Left lobe of liver (tissue), 2 donors: ENCODE measurements around the gene PALD1. TPM values are rescaled to one million over a fixed set of nuclear protein-coding genes. Genes with fewer than 3 reads are reported as not detected.

ENCODE experiments used
- ATAC-seq: fragments of 200-7000 bp; cut with Tn5 transposase; one replicate; pipeline ENCODE4 v1.9.1; 2020; ENCODE audit warnings: mild to moderate bottlenecking, moderate library complexity
- DNase-seq: peaks from one replicate; pipeline ENCODE4 v3.0.0-alpha.2; 2020; ENCODE audit warnings: low spot score
- total RNA-seq: library from RNA; stranded (reverse); gene quantifications from one replicate; pipeline ENCODE4 v1.2.1, GENCODE V29; 2021
- donor health status: DM: no; HTN: no; CAD: no; lungs with moderate emphysema.
- donor health status: DM: no; HTN: yes; CAD: no.

The PALD1 gene
- total RNA-seq, 1 donor from 2014 or later = 1.1 TPM

DNA sequence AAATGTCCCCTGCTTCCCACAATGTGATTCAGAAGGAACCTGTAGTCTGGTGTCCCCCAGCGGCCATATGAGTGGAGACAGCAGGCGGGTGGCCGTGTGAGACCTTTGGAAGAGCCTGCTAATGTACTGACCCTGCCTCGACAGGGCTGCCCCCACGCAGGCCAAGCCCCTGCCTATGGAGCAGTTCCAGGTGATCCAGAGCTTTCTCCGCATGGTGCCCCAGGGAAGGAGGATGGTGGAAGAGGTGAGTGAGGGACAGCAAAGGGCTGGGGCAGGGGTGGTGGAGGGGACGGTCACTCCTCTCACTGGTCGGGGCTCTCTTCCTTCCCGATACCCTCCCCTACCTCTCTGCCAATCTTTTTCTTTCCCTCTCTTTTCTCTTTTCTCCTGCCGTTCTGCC lies 55.7 kb downstream of the PALD1 start:
- no peak for DNase-seq
- no peak for ATAC-seq

DNA sequence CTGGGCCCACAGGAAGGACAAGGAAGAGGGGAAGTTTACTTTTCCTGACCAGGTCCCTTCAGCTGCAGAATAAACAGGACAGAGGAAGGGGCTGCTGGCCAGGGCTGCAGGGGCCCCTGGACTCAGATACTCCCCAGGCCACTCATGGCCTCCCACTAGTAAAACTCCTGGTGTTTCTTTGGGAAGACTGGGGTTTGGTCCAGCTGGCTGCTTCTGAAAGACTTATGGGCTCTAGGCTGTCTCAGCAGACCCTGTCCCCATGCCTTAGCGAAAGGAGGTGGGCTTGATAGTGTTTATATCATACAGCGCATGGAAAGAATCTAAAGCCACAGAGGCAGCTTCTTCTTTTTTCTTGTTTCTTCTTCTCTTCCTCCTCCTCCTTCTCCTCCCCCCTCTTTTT lies 56.4 kb downstream of the PALD1 start:
- DNase-seq = no peak
- ATAC-seq = no peak

DNA sequence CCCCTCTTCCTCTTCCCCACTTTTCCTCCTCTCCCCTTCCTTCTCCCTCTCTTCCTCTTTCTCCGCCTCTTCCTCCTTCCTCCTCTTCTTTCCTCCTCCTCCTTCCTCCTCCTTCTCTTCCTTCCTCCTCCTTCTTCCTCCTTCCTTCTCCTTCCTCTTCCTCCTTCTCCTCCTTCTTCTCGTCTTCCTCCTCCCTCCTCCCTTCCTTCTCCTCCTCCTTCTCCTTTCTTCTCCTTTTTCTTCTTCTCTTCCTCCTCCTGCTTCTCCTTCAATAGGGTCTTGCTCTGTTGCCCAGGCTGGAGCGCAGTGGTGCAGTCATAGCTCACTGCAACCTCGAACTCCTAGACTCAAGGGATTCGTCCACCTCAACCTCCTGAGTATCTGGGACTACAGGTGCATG lies 56.9 kb downstream of the PALD1 start:
- ATAC-seq (no peak), DNase-seq (no peak)

DNA sequence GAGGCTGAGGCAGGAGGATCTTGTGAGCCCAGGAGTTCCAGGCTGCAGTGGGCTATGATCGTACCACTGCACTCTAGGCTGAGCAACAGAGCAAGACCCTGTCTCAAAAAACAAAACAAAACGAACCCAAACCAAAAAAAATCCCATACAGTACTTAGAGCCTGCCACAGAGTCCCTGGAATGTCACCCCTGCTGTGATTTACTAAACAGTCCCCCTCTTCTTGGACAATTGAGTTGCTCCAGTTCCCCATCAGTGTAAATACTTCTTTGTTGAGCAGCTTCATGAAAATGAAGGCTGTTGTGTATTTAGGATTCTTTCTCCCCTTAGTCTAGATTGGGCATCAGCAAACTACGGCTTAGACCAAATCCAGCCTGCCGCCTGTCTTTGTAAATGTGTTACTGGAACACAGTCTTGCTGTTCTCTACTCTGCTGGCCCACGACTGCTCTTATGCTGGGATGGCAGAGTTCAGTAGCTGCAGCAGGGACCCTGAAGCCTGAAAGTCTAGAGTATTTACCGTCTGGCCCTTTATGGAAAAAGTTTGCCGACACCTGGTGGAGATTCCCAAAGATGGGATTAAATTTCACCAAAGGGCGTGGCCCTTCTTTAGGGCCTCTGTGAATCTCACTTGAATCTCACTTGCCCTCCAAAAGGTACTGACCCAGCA lies 57.8 kb downstream of the PALD1 start:
- ATAC-seq = no peak
- DNase-seq = no peak

DNA sequence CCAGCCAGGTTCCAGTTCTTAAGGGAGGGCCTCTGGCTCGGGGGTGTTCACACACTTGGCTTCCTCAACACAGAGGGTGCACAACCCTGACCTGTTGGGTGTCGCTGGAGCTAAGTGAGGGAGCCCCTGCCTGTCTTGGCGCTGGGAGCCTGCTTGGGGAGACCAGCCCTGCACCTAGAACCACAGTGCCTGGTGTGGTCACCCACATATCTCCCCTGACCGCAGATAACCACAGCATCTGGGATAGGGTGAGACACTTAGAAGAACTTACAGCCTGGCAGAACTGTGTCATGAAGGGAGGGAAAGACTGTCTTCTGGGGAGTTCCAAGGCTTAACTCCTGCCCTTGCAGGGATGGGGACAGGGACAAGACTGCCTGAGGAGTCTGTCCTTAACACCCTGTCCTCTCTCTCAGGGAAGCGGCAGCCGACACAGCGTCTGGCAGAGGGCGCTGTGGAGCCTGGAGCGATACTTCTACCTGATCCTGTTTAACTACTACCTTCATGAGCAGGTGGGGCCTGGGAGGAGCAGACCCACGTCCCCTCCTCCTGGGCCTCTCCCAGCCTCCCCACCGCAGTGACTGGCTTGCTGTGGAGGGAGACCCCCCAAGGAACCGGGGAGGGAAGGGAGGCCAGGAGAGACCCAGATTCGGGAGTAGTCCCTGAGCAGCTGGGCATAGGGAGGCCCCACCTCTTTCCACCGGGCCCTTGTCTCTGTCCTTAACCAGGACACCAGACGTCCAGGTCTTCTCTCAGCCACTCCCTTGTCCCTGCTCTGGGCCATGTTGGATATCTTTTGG lies 59.0 kb downstream of the PALD1 start:
- peak; percentile 7 for ATAC-seq
- no peak for DNase-seq

DNA sequence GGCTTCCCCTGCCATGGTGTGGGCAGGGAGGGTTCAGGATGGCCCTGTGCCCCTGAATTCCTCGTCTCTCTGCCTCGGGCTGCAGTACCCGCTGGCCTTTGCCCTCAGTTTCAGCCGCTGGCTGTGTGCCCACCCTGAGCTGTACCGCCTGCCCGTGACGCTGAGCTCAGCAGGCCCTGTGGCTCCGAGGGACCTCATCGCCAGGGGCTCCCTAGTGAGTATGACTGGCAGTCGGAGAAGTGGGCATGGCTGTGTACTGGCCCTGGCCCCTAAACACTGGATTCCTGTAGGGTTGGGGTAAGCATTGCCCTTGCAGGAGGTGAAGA lies 59.6 kb downstream of the PALD1 start:
- peak; percentile 88 for ATAC-seq
- DNase-seq = peak; percentile 75

DNA sequence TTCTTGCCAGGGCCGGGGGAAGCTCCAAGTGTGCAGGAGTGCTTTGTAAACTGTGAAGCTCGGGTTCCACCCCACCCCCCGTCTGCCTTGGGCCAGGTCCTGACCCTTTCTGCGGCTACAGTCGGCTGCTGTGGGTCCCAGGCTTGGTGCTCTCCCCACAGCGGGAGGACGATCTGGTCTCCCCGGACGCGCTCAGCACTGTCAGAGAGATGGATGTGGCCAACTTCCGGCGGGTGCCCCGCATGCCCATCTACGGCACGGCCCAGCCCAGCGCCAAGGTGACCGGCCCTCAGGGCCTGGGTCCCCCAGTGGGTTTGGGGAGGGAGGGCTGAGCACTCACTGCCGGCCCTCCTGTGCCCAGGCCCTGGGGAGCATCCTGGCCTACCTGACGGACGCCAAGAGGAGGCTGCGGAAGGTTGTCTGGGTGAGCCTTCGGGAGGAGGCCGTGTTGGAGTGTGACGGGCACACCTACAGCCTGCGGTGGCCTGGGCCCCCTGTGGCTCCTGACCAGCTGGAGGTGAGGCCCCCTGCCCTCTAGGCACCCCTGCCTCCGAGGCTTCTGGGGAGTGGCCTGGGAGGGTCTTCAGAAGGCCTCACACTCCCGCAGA lies 60.3 kb downstream of the PALD1 start:
- no peak for ATAC-seq
- DNase-seq = no peak

DNA sequence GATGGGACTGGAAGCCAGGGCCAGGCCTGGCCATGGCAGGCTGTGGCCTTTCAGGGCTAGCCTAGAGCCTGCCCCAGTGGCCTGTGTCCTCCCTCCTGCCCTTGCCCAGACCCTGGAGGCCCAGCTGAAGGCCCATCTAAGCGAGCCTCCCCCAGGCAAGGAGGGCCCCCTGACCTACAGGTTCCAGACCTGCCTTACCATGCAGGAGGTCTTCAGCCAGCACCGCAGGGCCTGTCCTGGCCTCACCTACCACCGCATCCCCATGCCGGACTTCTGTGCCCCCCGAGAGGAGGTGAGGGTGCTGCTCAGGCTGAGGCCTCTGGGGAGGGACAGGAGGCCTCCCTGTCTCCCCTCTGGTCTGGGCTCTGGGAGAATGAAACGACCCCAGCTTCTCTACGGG lies 60.9 kb downstream of the PALD1 start:
- ATAC-seq = no peak
- DNase-seq = no peak

DNA sequence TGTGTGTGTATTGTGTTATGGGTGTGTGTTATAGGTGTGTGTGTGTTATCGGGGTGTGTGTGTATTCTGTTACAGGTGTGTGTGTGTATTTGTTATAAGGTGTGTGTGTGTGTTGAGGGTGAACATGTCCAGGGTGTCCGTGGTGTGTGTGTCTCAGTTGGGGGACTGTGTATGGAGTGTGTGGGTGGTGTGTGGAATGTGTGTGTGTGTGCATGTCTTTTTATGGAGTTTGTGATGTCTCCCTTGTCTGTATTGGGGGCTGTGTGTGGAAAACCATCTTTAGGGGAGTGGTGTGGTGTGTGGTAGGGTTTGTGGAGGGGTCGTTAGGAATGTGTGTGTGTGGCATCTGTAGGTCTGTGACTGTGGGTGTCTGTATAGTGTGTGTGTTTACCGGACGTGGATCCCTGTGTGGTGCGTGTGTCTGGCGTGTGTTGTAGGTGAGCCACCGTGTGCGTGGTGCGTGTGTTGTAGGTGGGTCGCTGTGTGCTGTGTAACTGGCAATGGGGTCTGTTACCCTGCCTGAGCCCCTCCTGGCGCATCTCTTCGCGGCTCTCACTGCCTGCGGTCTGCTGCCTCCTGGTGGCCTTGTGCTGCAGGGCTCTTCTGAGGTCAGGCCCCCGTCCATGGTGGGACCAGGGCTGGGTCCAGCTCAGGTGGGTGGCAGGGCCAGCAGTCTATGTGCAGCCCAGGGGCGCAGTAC lies 61.7 kb downstream of the PALD1 start:
- ATAC-seq (peak; percentile 41), DNase-seq (no peak)

DNA sequence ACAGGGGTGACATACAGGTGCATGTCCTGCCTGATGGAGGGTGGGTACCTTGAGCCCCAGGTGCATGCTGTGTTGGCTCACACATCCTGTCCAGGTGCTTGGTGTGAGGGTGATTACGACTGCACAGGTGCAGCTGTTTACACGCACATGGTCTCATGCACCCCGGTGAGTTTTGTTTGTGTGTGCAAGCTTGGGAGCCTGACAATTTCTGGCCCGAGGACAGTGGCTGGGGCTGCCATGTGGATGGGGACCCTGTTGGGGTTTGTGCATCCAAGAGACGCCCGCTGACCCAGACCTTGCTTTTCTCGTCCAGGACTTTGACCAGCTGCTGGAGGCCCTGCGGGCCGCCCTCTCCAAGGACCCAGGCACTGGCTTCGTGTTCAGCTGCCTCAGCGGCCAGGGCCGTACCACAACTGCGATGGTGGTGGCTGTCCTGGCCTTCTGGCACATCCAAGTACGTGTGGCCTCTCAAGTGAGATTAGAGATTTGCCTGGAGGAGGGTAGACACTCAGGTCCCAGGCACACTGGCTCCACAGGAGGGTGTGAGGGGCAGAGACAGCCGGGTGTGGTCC lies 62.3 kb downstream of the PALD1 start:
- ATAC-seq = no peak

DNA sequence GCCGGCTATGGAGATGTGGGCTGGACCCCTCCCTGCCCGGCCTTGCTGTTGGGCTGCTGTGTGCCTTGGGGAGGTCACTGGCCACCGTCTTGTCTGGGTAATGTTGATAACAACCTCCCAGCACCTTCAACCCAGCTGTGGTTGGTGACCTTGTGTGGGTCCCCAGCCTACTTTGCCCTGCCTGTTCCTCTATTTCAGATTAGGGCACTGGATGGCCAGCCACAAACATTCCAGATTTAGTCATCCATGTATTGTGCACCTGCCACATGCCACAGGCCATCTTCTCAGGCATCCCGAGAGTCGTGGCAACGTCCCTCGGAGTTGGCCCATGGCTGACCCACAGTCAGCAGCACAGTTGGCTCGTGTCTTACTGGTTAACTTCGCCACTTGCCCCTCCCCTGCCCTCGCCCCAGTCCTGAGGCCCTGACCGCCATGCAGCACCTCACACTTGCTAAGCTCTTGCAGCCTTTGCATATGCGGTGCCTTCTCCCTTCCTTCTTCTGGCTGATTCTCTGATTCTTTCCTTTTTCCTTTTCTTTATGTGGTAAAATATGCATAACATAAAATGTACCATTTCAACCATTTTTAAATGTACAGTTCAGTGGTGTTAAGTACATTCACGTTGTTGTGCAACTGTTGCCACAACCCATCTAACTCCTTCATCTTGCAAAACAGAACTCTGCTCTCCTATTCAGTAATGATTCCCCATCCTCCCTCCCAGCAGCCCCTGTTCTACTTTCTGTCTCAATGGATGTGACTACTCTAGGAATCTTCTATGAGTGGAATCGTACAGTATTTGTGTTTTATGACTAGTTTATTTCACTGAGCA lies 63.4 kb downstream of the PALD1 start:
- DNase-seq (no peak), ATAC-seq (no peak)

More for the DNA sequence above, 62.3 kb downstream of the PALD1 start:
- no peak for DNase-seq

DNA sequence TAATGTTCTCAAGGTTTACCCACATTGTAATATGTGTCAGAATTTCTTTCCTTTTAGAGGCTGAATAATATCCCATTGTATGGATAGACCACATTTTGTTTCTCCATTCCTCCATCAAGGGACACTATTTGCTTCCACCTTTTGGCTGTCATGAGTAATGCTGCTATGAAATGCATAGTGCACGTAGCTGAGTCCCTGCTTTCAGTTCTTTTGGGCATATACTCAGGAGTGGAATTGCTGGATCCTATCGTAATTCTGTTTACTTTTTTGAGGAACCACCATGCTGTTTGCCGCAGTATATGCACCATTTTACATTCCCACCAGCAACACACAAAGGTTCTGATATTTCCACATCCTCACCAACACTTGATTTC lies 64.0 kb downstream of the PALD1 start:
- DNase-seq = no peak
- ATAC-seq = no peak

DNA sequence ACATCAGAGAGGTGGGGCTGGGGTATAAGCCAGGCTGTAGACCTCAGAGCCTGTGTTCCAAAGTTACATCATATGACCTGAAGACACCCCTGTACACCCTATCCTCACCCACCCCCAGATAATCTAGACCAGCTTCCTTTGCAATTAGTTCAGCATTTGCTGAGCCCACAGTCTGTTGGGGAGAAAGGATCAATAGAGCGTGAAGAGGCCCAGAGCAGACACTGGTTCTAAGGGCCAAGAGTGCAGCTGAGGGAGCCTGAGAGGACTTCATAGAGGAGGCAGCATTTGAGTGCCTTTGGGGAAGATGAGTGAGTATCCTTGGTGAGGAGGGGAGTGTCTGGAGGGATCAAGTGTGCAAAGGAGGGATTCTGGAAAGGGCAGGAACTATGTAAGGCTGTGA lies 65.3 kb downstream of the PALD1 start:
- ATAC-seq = no peak
- no peak for DNase-seq

DNA sequence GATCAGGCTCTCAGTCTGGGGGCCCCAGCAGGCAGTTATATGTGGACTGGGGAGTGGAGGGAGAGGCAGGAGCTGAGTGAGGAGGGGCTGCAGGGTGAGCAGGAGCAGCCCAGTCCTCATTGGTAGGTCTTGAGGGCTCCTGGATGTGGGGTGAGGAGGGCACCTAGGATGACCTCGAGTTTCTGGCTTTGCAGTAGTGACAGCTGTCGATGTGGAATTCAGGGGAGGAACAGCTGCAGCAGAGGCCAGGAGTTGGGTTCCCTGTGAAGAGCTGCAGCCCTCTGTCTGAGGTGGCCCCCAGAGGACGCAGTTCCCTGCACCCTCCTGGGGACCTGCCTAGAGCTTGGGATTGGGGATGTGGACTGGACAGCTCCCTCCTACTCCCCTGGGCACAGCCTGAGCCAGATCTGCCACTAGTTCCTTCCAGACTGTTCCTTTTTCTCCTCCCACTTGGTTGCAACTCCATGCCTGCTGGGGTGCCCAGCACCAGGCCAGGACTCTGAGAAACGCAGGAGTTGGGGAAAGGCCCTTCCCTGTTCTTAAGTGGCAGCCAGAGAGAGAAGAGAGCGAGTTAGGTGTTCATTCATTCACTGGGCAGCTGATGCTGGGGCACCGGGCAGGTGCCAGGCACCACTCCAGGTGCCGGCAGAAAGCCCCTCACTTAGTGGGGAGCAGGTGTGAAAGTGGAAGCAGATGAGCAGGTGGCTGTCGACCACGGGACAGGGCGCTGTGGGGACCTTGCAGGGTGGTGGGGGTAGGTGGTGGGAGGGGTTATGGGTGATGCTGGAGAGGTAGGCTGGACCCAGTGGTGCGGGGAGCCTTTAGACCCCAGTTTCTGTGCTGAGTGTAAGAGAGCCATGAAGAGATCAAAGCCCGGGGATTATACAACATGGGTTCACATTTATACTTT lies 66.1 kb downstream of the PALD1 start:
- ATAC-seq (no peak), DNase-seq (no peak)

DNA sequence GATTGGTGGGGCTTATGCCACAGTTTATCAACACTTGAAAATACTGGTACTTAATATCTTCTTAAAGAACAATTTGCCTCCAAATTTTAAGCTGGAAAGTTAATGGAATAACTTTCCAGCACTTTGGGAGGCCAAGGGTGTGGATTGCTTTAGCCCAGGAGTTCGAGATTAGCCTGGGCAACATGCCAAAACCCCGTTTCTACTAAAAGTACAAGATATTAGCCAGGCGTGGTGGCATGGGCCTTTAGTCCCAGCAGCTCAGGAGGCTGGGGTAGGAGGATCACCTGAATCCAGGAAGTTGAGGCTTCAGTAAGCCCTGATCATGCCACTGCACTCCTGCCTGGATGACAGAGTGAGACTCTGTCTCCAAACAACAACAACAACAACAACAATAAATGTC lies 68.0 kb downstream of the PALD1 start:
- DNase-seq (no peak), ATAC-seq (no peak)

DNA sequence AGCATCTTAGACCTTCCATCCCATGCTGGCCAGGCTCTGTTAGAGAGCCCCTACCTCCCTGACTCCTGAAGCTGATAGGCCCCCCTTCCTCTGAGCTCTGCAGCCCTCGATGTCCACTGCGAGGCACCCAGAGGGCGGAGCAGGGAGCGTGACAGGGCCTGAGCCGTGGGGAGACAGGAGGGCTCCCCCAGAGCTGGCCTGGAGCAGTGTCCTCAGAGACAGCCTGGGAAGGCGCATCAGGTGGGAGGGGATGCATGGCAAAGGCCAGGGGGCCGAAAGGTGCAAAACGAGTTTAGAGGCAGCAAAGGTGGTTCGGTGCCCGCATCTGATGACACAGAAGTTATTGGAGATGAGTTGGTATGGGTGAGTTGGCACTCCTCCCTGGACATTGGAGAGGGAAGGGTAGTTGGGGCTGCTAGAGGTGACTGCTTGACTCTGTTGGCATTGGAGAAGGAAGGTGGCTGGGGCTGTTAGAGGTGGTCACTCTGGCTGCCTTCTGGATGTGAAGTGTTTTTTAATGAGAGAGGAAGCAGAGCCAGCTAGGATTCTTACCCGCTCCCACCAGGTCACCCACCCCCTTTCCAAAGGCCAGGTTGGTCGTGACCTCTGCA lies 70.9 kb downstream of the PALD1 start:
- ATAC-seq (peak; percentile 17), DNase-seq (no peak)

DNA sequence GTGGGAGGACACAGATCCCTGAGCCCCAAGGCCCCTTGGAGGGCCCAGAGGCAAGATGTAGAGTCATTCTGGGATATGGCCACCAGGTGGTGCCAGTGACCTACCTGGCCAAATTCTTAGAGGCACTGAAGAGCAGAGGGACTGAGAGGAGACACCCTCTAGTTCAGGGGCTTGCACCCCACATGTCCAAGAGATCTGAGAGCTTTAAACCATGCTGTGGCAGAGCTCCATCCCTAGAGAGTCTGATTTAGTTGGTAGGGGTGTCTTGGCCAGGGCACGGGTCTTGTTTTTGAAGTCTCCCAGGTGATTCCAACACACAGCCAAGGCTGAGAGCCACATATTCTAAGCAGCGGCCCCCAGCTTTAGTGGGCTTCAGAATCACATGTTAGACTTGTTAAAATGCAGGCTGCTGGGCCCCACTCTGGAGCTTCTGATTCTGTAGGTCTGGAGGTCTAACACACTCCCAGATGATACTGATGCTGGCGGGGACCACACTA lies 71.4 kb downstream of the PALD1 start:
- ATAC-seq = peak; percentile 92
- DNase-seq = peak; percentile 71

DNA sequence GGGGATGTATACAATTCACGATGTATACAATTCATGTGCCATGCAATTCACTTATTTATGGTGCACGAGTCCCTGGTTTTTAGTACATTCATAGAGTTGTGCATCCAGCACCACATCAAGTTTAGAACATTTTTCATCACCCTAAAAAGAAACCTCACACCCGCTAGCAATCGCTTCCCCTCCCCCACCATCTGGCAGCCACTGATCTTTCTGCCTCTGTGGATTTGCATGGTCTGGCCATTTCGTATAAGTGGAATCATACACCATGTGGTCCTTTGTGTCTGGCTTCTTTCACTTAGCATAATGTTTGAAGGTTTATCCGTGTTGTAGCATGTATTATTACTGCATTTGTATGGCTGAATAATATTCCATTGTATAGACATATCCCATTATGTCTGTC lies 71.9 kb downstream of the PALD1 start:
- DNase-seq (no peak), ATAC-seq (no peak)

DNA sequence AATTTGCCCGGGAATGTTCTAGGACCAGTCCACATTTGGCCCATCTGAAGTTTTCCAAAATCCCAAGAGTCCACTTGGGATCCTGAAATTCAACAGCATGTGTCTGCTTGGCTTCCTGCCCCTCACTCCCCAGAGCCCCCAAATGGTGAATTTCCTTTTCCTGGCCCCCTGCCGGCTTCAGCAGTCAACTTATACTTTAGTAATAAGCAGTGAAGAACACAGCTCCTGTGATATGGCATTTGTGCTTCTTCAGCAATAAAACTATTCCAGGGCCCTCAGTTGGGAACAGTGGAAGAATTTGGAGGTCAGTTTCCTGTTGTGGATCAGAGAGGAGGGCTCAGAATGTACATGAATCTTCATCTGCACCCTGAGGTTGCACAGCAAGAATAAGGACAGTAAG lies 72.9 kb downstream of the PALD1 start:
- no peak for DNase-seq
- no peak for ATAC-seq
